Mucosa of stomach (tissue), 1 donor: Measurements from ENCODE around the gene MPDZ.

Experiments used
- H3K27me3 ChIP-seq: one replicate; pipeline ENCODE4 v1.7.0; 2013; ENCODE audit warnings: mild to moderate bottlenecking, low read length; ENCODE audit not compliant: control insufficient read depth, insufficient read depth
- H3K36me3 ChIP-seq: one replicate; pipeline ENCODE4 v1.7.0; 2013; ENCODE audit warnings: low read length; ENCODE audit not compliant: control insufficient read depth, insufficient read depth
- H3K4me1 ChIP-seq: one replicate; pipeline ENCODE4 v1.7.0; 2013; ENCODE audit warnings: mild to moderate bottlenecking, low read length; ENCODE audit not compliant: control insufficient read depth, insufficient read depth
- H3K4me3 ChIP-seq: one replicate; pipeline ENCODE4 v1.7.0; 2013; ENCODE audit warnings: low read length
- H3K9ac ChIP-seq: one replicate; pipeline ENCODE4 v1.7.0; 2013; ENCODE audit warnings: mild to moderate bottlenecking, low read length, moderate library complexity
- H3K9me3 ChIP-seq: one replicate; pipeline ENCODE4 v1.7.0; 2013; ENCODE audit warnings: mild to moderate bottlenecking, low read length, moderate library complexity; ENCODE audit not compliant: control insufficient read depth
- donor health status: Pancreatic carcinoma.

The MPDZ gene

GRCh38 chr9:13122756-13123369 lies 156.6 kb downstream of the MPDZ start:
- no peaks in the 10 kb centered on the region for H3K4me1 ChIP-seq
- no peaks in the 10 kb centered on the region for H3K27me3 ChIP-seq
- H3K4me3 ChIP-seq = no peak overlapping the region
- H3K9me3 ChIP-seq = no peaks in the 10 kb centered on the region
- H3K9ac ChIP-seq = no peak overlapping the region
- H3K36me3 ChIP-seq = no peaks in the 10 kb centered on the region

- H3K9me3 ChIP-seq = no peaks in the 10 kb centered on the region
- no peaks in the 10 kb centered on the region for H3K4me1 ChIP-seq
- H3K4me3 ChIP-seq = no peak overlapping the region
- no peak overlapping the region for H3K9ac ChIP-seq
- H3K27me3 ChIP-seq = no peaks in the 10 kb centered on the region
- H3K36me3 ChIP-seq = no peaks in the 10 kb centered on the region
Observed at GRCh38 chr9:13118313-13118712, 161.2 kb downstream of the MPDZ start.

GRCh38 chr9:13116292-13116691 lies 163.2 kb downstream of the MPDZ start:
- H3K4me3 ChIP-seq = no peak overlapping the region
- no peak overlapping the region for H3K9ac ChIP-seq
- H3K36me3 ChIP-seq = no peaks in the 10 kb centered on the region
- H3K27me3 ChIP-seq = no peaks in the 10 kb centered on the region
- H3K4me1 ChIP-seq = no peaks in the 10 kb centered on the region
- no peaks in the 10 kb centered on the region for H3K9me3 ChIP-seq

- H3K27me3 ChIP-seq = no peaks in the 10 kb centered on the region
- H3K36me3 ChIP-seq = no peaks in the 10 kb centered on the region
- no peaks in the 10 kb centered on the region for H3K4me1 ChIP-seq
- no peak overlapping the region for H3K4me3 ChIP-seq
- no peak overlapping the region for H3K9ac ChIP-seq
- H3K9me3 ChIP-seq = no peaks in the 10 kb centered on the region
Observed at GRCh38 chr9:13113751-13114150, 165.7 kb downstream of the MPDZ start.

GRCh38 chr9:13113216-13113615 lies 166.3 kb downstream of the MPDZ start:
- Histone ChIP-seq H3K4me3 (no peak overlapping the region), H3K36me3 (no peaks in the 10 kb centered on the region), H3K4me1 (no peaks in the 10 kb centered on the region), H3K27me3 (no peaks in the 10 kb centered on the region), H3K9me3 (no peaks in the 10 kb centered on the region), H3K9ac (no peak overlapping the region)

- Histone ChIP-seq H3K9me3 (no peaks in the 10 kb centered on the region), H3K27me3 (no peaks in the 10 kb centered on the region), H3K4me1 (no peaks in the 10 kb centered on the region), H3K36me3 (no peaks in the 10 kb centered on the region), H3K9ac (no peak overlapping the region), H3K4me3 (no peak overlapping the region)
Observed at GRCh38 chr9:13111778-13112177, 167.7 kb downstream of the MPDZ start.

- H3K36me3 ChIP-seq = no peaks in the 10 kb centered on the region
- H3K4me3 ChIP-seq = no peak overlapping the region
- H3K9ac ChIP-seq = no peak overlapping the region
- no peaks in the 10 kb centered on the region for H3K27me3 ChIP-seq
- H3K9me3 ChIP-seq = no peaks in the 10 kb centered on the region
- H3K4me1 ChIP-seq = no peaks in the 10 kb centered on the region
Observed at GRCh38 chr9:13110766-13111417, 168.6 kb downstream of the MPDZ start.

GRCh38 chr9:13109781-13110180 lies 169.7 kb downstream of the MPDZ start:
- H3K9ac ChIP-seq = no peak overlapping the region
- no peak overlapping the region for H3K4me3 ChIP-seq
- no peaks in the 10 kb centered on the region for H3K36me3 ChIP-seq
- no peaks in the 10 kb centered on the region for H3K9me3 ChIP-seq
- no peaks in the 10 kb centered on the region for H3K27me3 ChIP-seq
- H3K4me1 ChIP-seq = no peaks in the 10 kb centered on the region

- no peak overlapping the region for H3K4me3 ChIP-seq
- H3K4me1 ChIP-seq = no peaks in the 10 kb centered on the region
- H3K9me3 ChIP-seq = no peaks in the 10 kb centered on the region
- no peaks in the 10 kb centered on the region for H3K27me3 ChIP-seq
- no peak overlapping the region for H3K9ac ChIP-seq
- H3K36me3 ChIP-seq = no peaks in the 10 kb centered on the region
Observed at GRCh38 chr9:13107008-13107407, 172.5 kb downstream of the MPDZ start.

GRCh38 chr9:13100914-13101572 lies 178.4 kb downstream of the MPDZ start:
- Histone ChIP-seq H3K9ac (no peak overlapping the region), H3K4me1 (no peaks in the 10 kb centered on the region), H3K27me3 (no peaks in the 10 kb centered on the region), H3K9me3 (no peaks in the 10 kb centered on the region), H3K4me3 (no peak overlapping the region), H3K36me3 (no peaks in the 10 kb centered on the region)

- H3K27me3 ChIP-seq = no peaks in the 10 kb centered on the region
- H3K4me3 ChIP-seq = no peak overlapping the region
- no peak overlapping the region for H3K9ac ChIP-seq
- H3K4me1 ChIP-seq = no peaks in the 10 kb centered on the region
- H3K9me3 ChIP-seq = no peaks in the 10 kb centered on the region
- H3K36me3 ChIP-seq = no peaks in the 10 kb centered on the region
Observed at GRCh38 chr9:13095056-13095455, 184.4 kb downstream of the MPDZ start.

GRCh38 chr9:13090628-13091027 lies 188.9 kb downstream of the MPDZ start:
- H3K9me3 ChIP-seq = no peaks in the 10 kb centered on the region
- no peaks in the 10 kb centered on the region for H3K27me3 ChIP-seq
- H3K4me1 ChIP-seq = no peaks in the 10 kb centered on the region
- no peaks in the 10 kb centered on the region for H3K36me3 ChIP-seq
- H3K9ac ChIP-seq = no peak overlapping the region
- H3K4me3 ChIP-seq = no peak overlapping the region
